Glutamatergic neuron (in vitro differentiated cells): ENCODE data around the gene DGUOK. TPM values are rescaled to one million over a fixed set of nuclear protein-coding genes. Genes with fewer than 3 reads are reported as not detected.
A peak's percentile ranks its signal among the peaks of the same experiment; 100 is the strongest.

ENCODE experiments used
- DNase-seq: peaks from one replicate; pipeline ENCODE4 v3.0.0; 2022
- H3K27ac Mint-ChIP-seq: one replicate; pipeline ENCODE4 v1.8.0; 2020; ENCODE audit warnings: mild to moderate bottlenecking, mixed read lengths, inconsistent platforms; ENCODE audit not compliant: unreplicated experiment
- H3K27me3 Mint-ChIP-seq: one replicate; pipeline ENCODE4 v1.8.0; 2020; ENCODE audit warnings: mild to moderate bottlenecking, moderate library complexity, mixed read lengths, inconsistent platforms; ENCODE audit not compliant: unreplicated experiment
- H3K36me3 Mint-ChIP-seq: one replicate; pipeline ENCODE4 v1.8.0; 2020; ENCODE audit warnings: mild to moderate bottlenecking, mixed read lengths, inconsistent platforms; ENCODE audit not compliant: unreplicated experiment
- H3K4me1 Mint-ChIP-seq: one replicate; pipeline ENCODE4 v1.8.0; 2020; ENCODE audit warnings: mild to moderate bottlenecking, low read depth, mixed read lengths, inconsistent platforms; ENCODE audit not compliant: unreplicated experiment
- H3K4me3 Mint-ChIP-seq: one replicate; pipeline ENCODE4 v1.8.0; 2020; ENCODE audit warnings: mild to moderate bottlenecking, mixed read lengths, inconsistent platforms; ENCODE audit not compliant: unreplicated experiment
- H3K9me3 Mint-ChIP-seq: one replicate; pipeline ENCODE4 v1.8.0; 2020; ENCODE audit warnings: mild to moderate bottlenecking, moderate library complexity, mixed read lengths, inconsistent platforms; ENCODE audit not compliant: unreplicated experiment
- CTCF ChIP-seq: fragments of 200-600 bp; sonication (generic); IDR thresholded peaks from one replicate; pipeline ENCODE4 v1.5.0; 2021; ENCODE audit not compliant: partially characterized antibody, unreplicated experiment
- total RNA-seq: library from RNA; stranded (reverse); fragmentation: NEBNext Ultra II Directional; extraction: Animal tissue kit (Norgen Biotek cat#: 25700); gene quantifications from one replicate; pipeline ENCODE4 v1.2.1, GENCODE V29; 2021; ENCODE audit not compliant: unreplicated experiment

Gene DGUOK
- total RNA-seq, 1 donor from 2014 or later = 96.8 TPM

- H3K36me3 Mint-ChIP-seq = no peaks in the 10 kb centered on the region
- peak overlapping the region; percentile 96 for H3K4me3 Mint-ChIP-seq
- no peak for DNase-seq
- peaks cover 71% of the 10 kb centered on the region for H3K4me1 Mint-ChIP-seq
- TF ChIP-seq CTCF = no peak
- peak overlapping the region; percentile 97 for H3K27ac Mint-ChIP-seq
- peaks cover 26% of the 10 kb centered on the region for H3K9me3 Mint-ChIP-seq
- peaks cover 14% of the 10 kb centered on the region for H3K27me3 Mint-ChIP-seq
Observed at GRCh38 chr2:74003494-74004211, 77.0 kb downstream of the DGUOK start.

GRCh38 chr2:74004212-74005182, 77.8 kb downstream of the DGUOK start:
- TF ChIP-seq CTCF = no peak
- Mint-ChIP-seq H3K4me1 (peaks cover 73% of the 10 kb centered on the region), H3K27ac (peak overlapping the region; percentile 90), H3K9me3 (peaks cover 26% of the 10 kb centered on the region), H3K36me3 (no peaks in the 10 kb centered on the region), H3K4me3 (peak overlapping the region; percentile 96), H3K27me3 (peaks cover 11% of the 10 kb centered on the region)
- DNase-seq = no peak

GRCh38 chr2:74005786-74006185, 79.1 kb downstream of the DGUOK start:
- TF ChIP-seq CTCF = no peak
- Mint-ChIP-seq H3K9me3 (peaks cover 20% of the 10 kb centered on the region), H3K36me3 (no peaks in the 10 kb centered on the region), H3K27ac (peak overlapping the region; percentile 10), H3K4me1 (peaks cover 69% of the 10 kb centered on the region), H3K27me3 (peaks cover 11% of the 10 kb centered on the region), H3K4me3 (peak overlapping the region; percentile 96)
- DNase-seq = no peak

GRCh38 chr2:74006459-74006858, 79.8 kb downstream of the DGUOK start:
- no peak for TF ChIP-seq CTCF
- Mint-ChIP-seq H3K27me3 (peaks cover 11% of the 10 kb centered on the region), H3K9me3 (peaks cover 21% of the 10 kb centered on the region), H3K4me1 (peaks cover 63% of the 10 kb centered on the region), H3K4me3 (peak overlapping the region; percentile 96), H3K27ac (peak overlapping the region; percentile 78), H3K36me3 (no peaks in the 10 kb centered on the region)
- DNase-seq = peak; percentile 71
